Activated CD8-positive, alpha-beta T cell treated with anti-CD3 and anti-CD28 coated beads for 36 hours (primary cell): ENCODE data around the gene DCTN4. TPM values are rescaled to one million over a fixed set of nuclear protein-coding genes. Genes with fewer than 3 reads are reported as not detected.

Experiments
- ATAC-seq: fragments of 200-7000 bp; cut with Tn5 transposase; one replicate; pipeline ENCODE4 v1.10.0; 2021; ENCODE audit warnings: mild to moderate bottlenecking, moderate library complexity
- CTCF ChIA-PET: fragments of 350-600 bp; sonication (Branson Sonifier 250); formaldehyde crosslinking; loops from one replicate; lab custom pipeline; 2021; ENCODE audit warnings: antibody characterized with exemption; lab: Charles Lee
- POLR2A ChIA-PET: fragments of 350-600 bp; sonication (Branson Sonifier 250); formaldehyde crosslinking; loops from one replicate; lab custom pipeline; 2021; ENCODE audit warnings: antibody characterized with exemption; lab: Charles Lee
- DNase-seq: peaks from one replicate; pipeline ENCODE4 v3.0.0-alpha.2; 2020
- H3K27ac Mint-ChIP-seq: one replicate; pipeline ENCODE4 v1.8.0; 2021; ENCODE audit warnings: mild to moderate bottlenecking, mixed read lengths
- H3K27me3 Mint-ChIP-seq: one replicate; pipeline ENCODE4 v1.8.0; 2021; ENCODE audit warnings: mixed read lengths
- H3K36me3 Mint-ChIP-seq: one replicate; pipeline ENCODE4 v1.8.0; 2021; ENCODE audit warnings: low read depth, mixed read lengths
- H3K4me1 Mint-ChIP-seq: one replicate; pipeline ENCODE4 v1.8.0; 2021; ENCODE audit warnings: low read depth, mixed read lengths
- H3K4me3 Mint-ChIP-seq: one replicate; pipeline ENCODE4 v1.8.0; 2021; ENCODE audit warnings: mild to moderate bottlenecking, moderate library complexity, mixed read lengths
- H3K9me3 Mint-ChIP-seq: one replicate; pipeline ENCODE4 v1.8.0; 2021; ENCODE audit warnings: mixed read lengths
- CTCF ChIP-seq: fragments of 200-600 bp; IDR thresholded peaks from one replicate; pipeline ENCODE4 v1.8.0; 2022; ENCODE audit warnings: antibody characterized with exemption, mild to moderate bottlenecking
- intact Hi-C: fragments of 100-400 bp; cut with micrococcal nuclease; formaldehyde crosslinking; loops from one replicate; pipeline ENCODE4 v1.10.0; 2022
- total RNA-seq, 2 experiments: library from RNA; stranded (reverse); gene quantifications; one replicate each; pipeline ENCODE4 v1.2.3, GENCODE V29; 2021

DCTN4 gene
- total RNA-seq, 2 experiments from 2014 or later, result 30.1 to 35.5 TPM

GRCh38 chr5:150780187-150780692, 21.4 kb upstream of the DCTN4 start:
- no peak for TF ChIP-seq CTCF
- Mint-ChIP-seq H3K9me3 (peaks cover 1% of the 10 kb centered on the region), H3K27me3 (no peaks in the 10 kb centered on the region), H3K27ac (peak overlapping the region; percentile 93), H3K4me1 (peaks cover 66% of the 10 kb centered on the region), H3K36me3 (peaks cover 3% of the 10 kb centered on the region), H3K4me3 (peak overlapping the region; percentile 99)
- ATAC-seq (peak; percentile 17), DNase-seq (peak; percentile 78)
- ChIA-PET POLR2A (interaction anchor here (1.2 to 2.2 kb wide), 3 partner anchors 9 to 218 kb away, joined by 3 to 8 read pairs (median 6); no protein-coding TSS in a partner anchor), CTCF (interaction anchor here (0.8 to 4.2 kb wide), 9 partner anchors 10 to 227 kb away, joined by 3 to 36 read pairs (median 14); partner anchors contain the start of genes DCTN4, IRGM and RBM22)
- intact Hi-C loops, result loop anchor here (5.0 to 10.0 kb wide), 2 partner anchors 78 to 215 kb away; partner anchors contain the start of gene RBM22

- intact Hi-C loops, result loop anchor here (5.0 to 10.0 kb wide), 2 partner anchors 77 to 215 kb away; partner anchors contain the start of gene RBM22
- POLR2A ChIA-PET, result interaction anchor here (0.7 to 2.2 kb wide), 7 partner anchors 10 to 375 kb away, joined by 3 to 8 read pairs (median 6); partner anchors contain the start of genes DCTN4 and RBM22
- H3K27ac Mint-ChIP-seq, result peak overlapping the region; percentile 93
- peaks cover 62% of the 10 kb centered on the region for H3K4me1 Mint-ChIP-seq
- DNase-seq (no peak), ATAC-seq (no peak)
- no peak for TF ChIP-seq CTCF
- CTCF ChIA-PET, result interaction anchor here (0.7 to 4.2 kb wide), 18 partner anchors 7 to 226 kb away, joined by 3 to 36 read pairs (median 8); partner anchors contain the start of genes DCTN4, IRGM and RBM22
- H3K4me3 Mint-ChIP-seq, result peak overlapping the region; percentile 99
- no peaks in the 10 kb centered on the region for H3K27me3 Mint-ChIP-seq
- H3K9me3 Mint-ChIP-seq, result no peaks in the 10 kb centered on the region
- peaks cover 2% of the 10 kb centered on the region for H3K36me3 Mint-ChIP-seq
These were observed 20.8 kb upstream of the DCTN4 start for GRCh38 chr5:150779397-150780186.

GRCh38 chr5:150778517-150779396, 19.9 kb upstream of the DCTN4 start, which contains the start of gene SMIM3:
TSS of gene SMIM3 (plus strand) at chr5:150778757. CDS start at chr5:150795441, 16,684 bp downstream.
- Mint-ChIP-seq H3K27ac (peak within 1 kb of the TSS; percentile 93), H3K36me3 (peaks cover 2% of the 10 kb centered on the region), H3K9me3 (no peaks in the 10 kb centered on the region), H3K4me3 (peak within 1 kb of the TSS; percentile 99), H3K27me3 (no peaks in the 10 kb centered on the region), H3K4me1 (peaks cover 53% of the 10 kb centered on the region)
- TF ChIP-seq CTCF, result peak; percentile 42
- CTCF ChIA-PET, result interaction anchor here (0.7 to 4.2 kb wide), 23 partner anchors 8 to 219 kb away, joined by 3 to 36 read pairs (median 5); partner anchors contain the start of genes DCTN4, IRGM and RBM22
- peak; percentile 81 for DNase-seq
- peak; percentile 63 for ATAC-seq
- POLR2A ChIA-PET, result interaction anchor here (0.6 to 2.2 kb wide), 14 partner anchors 11 to 444 kb away, joined by 3 to 8 read pairs (median 3); partner anchors contain the start of genes DCTN4 and RBM22
- intact Hi-C loops, result no loop called here

GRCh38 chr5:150778088-150778516, 19.3 kb upstream of the DCTN4 start:
- peaks cover 48% of the 10 kb centered on the region for H3K4me1 Mint-ChIP-seq
- TF ChIP-seq CTCF, result no peak
- H3K4me3 Mint-ChIP-seq, result peak overlapping the region; percentile 99
- H3K9me3 Mint-ChIP-seq, result no peaks in the 10 kb centered on the region
- POLR2A ChIA-PET, result interaction anchor here (0.5 to 2.2 kb wide), 9 partner anchors 12 to 445 kb away, joined by 3 to 8 read pairs (median 3); partner anchors contain the start of genes DCTN4 and RBM22
- CTCF ChIA-PET, result interaction anchor here (0.8 to 4.2 kb wide), 17 partner anchors 9 to 218 kb away, joined by 3 to 36 read pairs (median 6); partner anchors contain the start of genes DCTN4, IRGM and RBM22
- intact Hi-C loops, result no loop called here
- H3K27ac Mint-ChIP-seq, result peak overlapping the region; percentile 63
- ATAC-seq, result no peak
- H3K36me3 Mint-ChIP-seq, result peaks cover 2% of the 10 kb centered on the region
- DNase-seq, result no peak
- H3K27me3 Mint-ChIP-seq, result peaks cover 2% of the 10 kb centered on the region
